Ovary (tissue), 9 donors: Measurements from ENCODE around the gene COL25A1. TPM values are rescaled to one million over a fixed set of nuclear protein-coding genes. Genes with fewer than 3 reads are reported as not detected.

Source experiments
- DNase-seq, 5 donors: peaks; one replicate each; pipeline ENCODE4 v3.0.0-alpha.2; 2019 to 2020
- H3K27ac ChIP-seq, 2 donors: fragments of 200-600 bp; one replicate each; pipeline versions ENCODE4 v1.5.1 to v1.8.0; 2019 to 2022
- H3K27me3 ChIP-seq: fragments of 200-600 bp; one replicate; pipeline ENCODE4 v1.8.0; 2022
- H3K36me3 ChIP-seq: fragments of 200-600 bp; sonication (generic); one replicate; pipeline ENCODE4 v1.5.1; 2019
- H3K4me1 ChIP-seq: one replicate; pipeline ENCODE4 v1.8.1; 2013; ENCODE audit warnings: mild to moderate bottlenecking, moderate library complexity; ENCODE audit not compliant: insufficient read depth
- H3K4me3 ChIP-seq: fragments of 200-600 bp; sonication (generic); one replicate; pipeline ENCODE4 v1.5.1; 2017
- H3K9me3 ChIP-seq, 2 donors: fragments of 200-600 bp in 1 of 2; sonication (generic) in 1 of 2; one replicate each; pipeline versions ENCODE4 v1.5.1 to v1.8.1; 2013 to 2019; ENCODE audit warnings: mild to moderate bottlenecking in 1 of 2, moderate library complexity in 1 of 2
- EP300 ChIP-seq: sonication (generic); formaldehyde crosslinking; IDR thresholded peaks from one replicate; pipeline ENCODE4 v1.6.1; 2017; ENCODE audit warnings: antibody characterized with exemption
- POLR2A ChIP-seq: fragments of 450-650 bp; IDR thresholded peaks from one replicate; pipeline ENCODE4 v1.6.1; 2017; ENCODE audit warnings: antibody characterized with exemption, mild to moderate bottlenecking, moderate library complexity
- WGBS, 3 donors: extraction: QIAGEN DNeasy Blood & Tissue Kit in 1 of 3; methylation state at CpG; one replicate each; pipeline versions ENCODE4 v1.1.5 to v1.1.7; 2013 to 2017; 5-methylcytosine and 5-hydroxymethylcytosine counted together
- intact Hi-C, 4 donors: fragments of 100-400 bp; cut with DNase I; formaldehyde crosslinking; loops; one replicate each; pipeline versions ENCODE4 v1.11.0 to v1.15.1; 2022 to 2023
- polyA plus RNA-seq, 2 donors: library from polyadenylated mRNA; stranded (reverse); fragments of 200-250 nt in 1 of 2; fragments of 350-450 nt in 1 of 2; fragmentation: Illumina TruSeq in 1 of 2; extraction: RNeasy Lipid Tissue Mini Kit (QIAGEN cat#74804) in 1 of 2; gene quantifications; one replicate each; pipeline ENCODE4 v1.2.3, GENCODE V29; 2013 to 2014
- total RNA-seq, 7 donors: library from RNA; depleted of rRNA in 2 of 7; stranded (reverse); fragments of >200 nt in 2 of 7; fragmentation: NEBNext Ultra II Directional in 3 of 7; extraction: Animal tissue kit (Norgen Biotek cat#: 25700) in 3 of 7; gene quantifications; one replicate each; pipeline versions ENCODE4 v1.1.0 to v1.2.4, GENCODE V29; 2016 to 2023
- TF ChIP-seq, protein P1 (sequence below), 3 donors: fragments of 450-650 bp in 2 of 3; fragments of 200-600 bp in 1 of 3; IDR thresholded peaks; one replicate each; pipeline versions ENCODE4 v1.5.1 to v1.8.0; 2016 to 2022; ENCODE audit warnings: antibody characterized with exemption in 3 of 3, mild to moderate bottlenecking in 1 of 3
- donor health status: DM: no; HTN: no; CAD: no; lungs with moderate emphysema.
- donor health status: DM: no; HTN: no; CAD: no.
- donor health status: Bipolar disorder and iron deficiency.
- donor health status: DM: yes; HTN: yes; CAD: no.
- donor health status: DM: no; HTN: no; CAD: no.
- donor health status: DM: yes; HTN: yes; CAD: no.

The COL25A1 gene
- total and polyA plus RNA-seq, 9 donors = 0.25 to 3.2 (median 0.77) TPM

DNA sequence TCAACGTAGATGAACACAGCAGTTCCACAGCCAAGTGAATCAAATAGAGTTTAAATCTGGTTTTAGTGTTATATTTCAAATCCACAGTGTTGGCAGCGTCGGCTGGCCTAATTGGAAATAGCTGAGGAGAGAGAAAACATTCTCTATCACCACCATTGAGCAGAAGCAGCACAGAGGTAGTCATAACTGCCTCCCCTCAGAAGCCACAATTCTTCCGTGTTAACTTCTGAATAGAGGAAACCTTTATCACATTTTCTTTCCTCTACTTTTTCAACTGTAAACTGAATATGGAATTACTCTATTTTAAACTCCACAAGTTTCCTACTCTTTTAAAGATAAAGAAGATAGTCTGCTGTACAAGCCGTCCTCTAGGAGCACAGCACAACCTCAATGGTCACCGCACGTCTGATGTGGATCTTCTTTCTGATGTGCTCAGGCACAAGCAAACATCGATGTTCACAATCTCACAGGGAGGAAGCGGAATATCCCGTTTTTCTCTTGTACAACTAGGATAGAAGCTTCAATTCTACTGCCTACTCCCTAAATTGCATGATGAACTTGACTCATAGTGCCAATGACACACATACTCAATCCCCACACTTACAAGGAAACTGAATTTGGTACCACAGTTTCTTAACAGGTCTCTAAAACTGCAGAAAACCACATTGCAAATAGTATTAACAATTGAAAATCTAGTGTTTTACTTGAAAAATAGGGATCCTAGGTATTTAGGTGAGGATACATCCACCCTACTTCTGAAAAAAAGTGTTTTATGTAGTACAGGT lies 321.8 kb downstream of the COL25A1 start:
- no peak for TF ChIP-seq EP300
- no peak for TF ChIP-seq POLR2A
- TF ChIP-seq, protein P1, sequence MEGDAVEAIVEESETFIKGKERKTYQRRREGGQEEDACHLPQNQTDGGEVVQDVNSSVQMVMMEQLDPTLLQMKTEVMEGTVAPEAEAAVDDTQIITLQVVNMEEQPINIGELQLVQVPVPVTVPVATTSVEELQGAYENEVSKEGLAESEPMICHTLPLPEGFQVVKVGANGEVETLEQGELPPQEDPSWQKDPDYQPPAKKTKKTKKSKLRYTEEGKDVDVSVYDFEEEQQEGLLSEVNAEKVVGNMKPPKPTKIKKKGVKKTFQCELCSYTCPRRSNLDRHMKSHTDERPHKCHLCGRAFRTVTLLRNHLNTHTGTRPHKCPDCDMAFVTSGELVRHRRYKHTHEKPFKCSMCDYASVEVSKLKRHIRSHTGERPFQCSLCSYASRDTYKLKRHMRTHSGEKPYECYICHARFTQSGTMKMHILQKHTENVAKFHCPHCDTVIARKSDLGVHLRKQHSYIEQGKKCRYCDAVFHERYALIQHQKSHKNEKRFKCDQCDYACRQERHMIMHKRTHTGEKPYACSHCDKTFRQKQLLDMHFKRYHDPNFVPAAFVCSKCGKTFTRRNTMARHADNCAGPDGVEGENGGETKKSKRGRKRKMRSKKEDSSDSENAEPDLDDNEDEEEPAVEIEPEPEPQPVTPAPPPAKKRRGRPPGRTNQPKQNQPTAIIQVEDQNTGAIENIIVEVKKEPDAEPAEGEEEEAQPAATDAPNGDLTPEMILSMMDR (IDR thresholded peaks at IDR 0.05) = no peak
- WGBS, 3 donors = 68 to 77% (median 68%) methylated on average over 10 of the region's 10 CpGs
- Histone ChIP-seq H3K36me3 (no peaks in the 10 kb centered on the region), H3K9me3 (no peaks in the 10 kb centered on the region), H3K4me1 (no peaks in the 10 kb centered on the region), H3K4me3 (no peak overlapping the region), H3K27ac (no peak overlapping the region), H3K27me3 (no peaks in the 10 kb centered on the region)
- no peak for DNase-seq
- intact Hi-C loops = no loop called here

DNA sequence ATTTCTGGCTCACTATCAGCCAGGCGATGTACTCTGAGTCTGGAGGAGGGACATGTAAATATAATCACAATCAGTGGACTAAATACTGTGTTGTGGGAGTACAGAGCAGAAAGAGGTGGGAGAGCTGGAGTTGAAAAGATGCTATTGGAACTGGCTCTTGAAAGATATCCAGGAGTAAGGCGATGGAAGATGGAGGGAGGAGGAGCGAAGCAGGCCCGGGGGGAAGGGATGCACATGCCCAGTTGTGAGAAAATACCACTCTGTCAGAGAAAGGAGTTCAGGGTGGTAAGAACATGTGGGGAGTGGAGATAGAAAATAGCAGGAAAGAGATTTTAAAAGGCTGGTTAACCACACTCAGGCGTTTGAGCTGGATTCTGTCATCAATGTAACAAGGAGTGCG lies 322.7 kb downstream of the COL25A1 start:
- intact Hi-C loops = no loop called here
- Histone ChIP-seq H3K4me3 (no peak overlapping the region), H3K36me3 (no peaks in the 10 kb centered on the region), H3K27me3 (no peaks in the 10 kb centered on the region), H3K4me1 (no peaks in the 10 kb centered on the region), H3K9me3 (no peaks in the 10 kb centered on the region), H3K27ac (no peak overlapping the region)
- WGBS, 3 donors = 20 to 30% (median 28%) methylated on average over 6 of the region's 6 CpGs
- TF ChIP-seq POLR2A (no peak), EP300 (no peak)
- TF ChIP-seq, protein P1 (IDR thresholded peaks at IDR 0.05) = no peak
- DNase-seq = no peak

DNA sequence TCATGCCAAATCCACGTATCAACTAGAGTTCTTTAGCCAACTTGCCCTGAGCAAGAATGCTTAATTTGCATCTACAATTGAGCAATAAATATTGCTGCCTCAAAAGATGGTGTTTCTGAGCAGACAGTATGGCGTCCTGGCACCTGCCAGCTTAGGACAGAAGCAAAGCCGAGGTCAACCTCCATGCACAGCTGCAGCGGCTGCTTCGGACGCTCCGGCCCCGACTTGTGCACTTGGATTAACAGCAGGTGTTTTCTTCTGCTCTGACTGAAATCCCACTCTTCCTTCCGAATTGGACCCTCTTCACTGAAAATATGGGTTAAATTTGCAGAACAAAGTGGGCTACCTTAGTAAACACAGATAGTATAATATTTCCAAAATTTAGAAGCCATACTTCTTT lies 324.4 kb downstream of the COL25A1 start:
- Histone ChIP-seq H3K27me3 (no peaks in the 10 kb centered on the region), H3K4me1 (no peaks in the 10 kb centered on the region), H3K4me3 (no peak overlapping the region), H3K36me3 (no peaks in the 10 kb centered on the region), H3K27ac (no peak overlapping the region), H3K9me3 (no peaks in the 10 kb centered on the region)
- DNase-seq = no peak
- 93 to 95% (median 94%) methylated on average over 9 of the region's 9 CpGs for WGBS, 3 donors
- intact Hi-C loops = no loop called here
- no peak for TF ChIP-seq POLR2A
- TF ChIP-seq, protein P1 (IDR thresholded peaks at IDR 0.05) = no peak
- no peak for TF ChIP-seq EP300

DNA sequence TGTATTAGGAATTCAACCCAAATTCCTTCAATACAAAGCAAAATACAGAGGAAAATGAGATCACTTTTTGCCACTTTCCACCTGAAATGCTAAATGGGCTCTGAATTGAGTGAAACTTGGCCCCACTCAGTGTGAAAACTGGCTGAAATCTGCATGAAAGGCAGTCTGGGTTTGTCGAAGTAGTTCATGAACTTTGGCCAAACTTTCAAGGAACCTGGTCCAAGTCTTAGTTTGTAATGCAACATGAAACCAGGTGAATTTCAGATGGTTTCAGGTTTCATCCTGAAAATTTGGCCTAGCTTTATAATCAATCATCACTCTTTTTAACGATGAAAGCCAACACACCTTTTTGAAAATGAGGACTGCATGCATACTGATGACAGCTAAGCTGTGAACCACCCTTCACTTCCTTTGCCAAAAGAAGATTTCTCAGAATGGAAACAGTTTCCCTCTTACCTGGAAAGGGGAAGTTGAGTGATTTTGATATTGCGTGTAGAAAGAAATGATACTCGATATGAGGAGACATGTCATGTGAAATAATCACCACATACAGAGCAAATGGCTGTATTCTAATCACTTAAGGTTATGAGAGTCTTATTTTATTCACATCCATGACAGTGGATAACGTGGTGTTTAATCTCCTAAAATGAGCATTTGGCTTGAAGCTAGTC lies 329.7 kb downstream of the COL25A1 start:
- intact Hi-C loops = no loop called here
- no peaks in the 10 kb centered on the region for H3K36me3 ChIP-seq
- no peak for DNase-seq
- no peak overlapping the region for H3K4me3 ChIP-seq
- no peaks in the 10 kb centered on the region for H3K9me3 ChIP-seq
- H3K4me1 ChIP-seq = no peaks in the 10 kb centered on the region
- WGBS, 3 donors = 66 to 77% (median 76%) methylated on average over 5 of the region's 5 CpGs
- H3K27ac ChIP-seq = no peak overlapping the region
- no peaks in the 10 kb centered on the region for H3K27me3 ChIP-seq
- TF ChIP-seq, protein P1 (IDR thresholded peaks at IDR 0.05) = no peak
- TF ChIP-seq EP300 (no peak), POLR2A (no peak)
